Measurements from ENCODE around the gene CTNNB1. TPM values are rescaled to one million over a fixed set of nuclear protein-coding genes. Genes with fewer than 3 reads are reported as not detected.
A peak's percentile ranks its signal among the peaks of the same experiment; 100 is the strongest.

The CTNNB1 gene
- total RNA-seq, 1 experiment from 2014 or later: 186 TPM

DNA sequence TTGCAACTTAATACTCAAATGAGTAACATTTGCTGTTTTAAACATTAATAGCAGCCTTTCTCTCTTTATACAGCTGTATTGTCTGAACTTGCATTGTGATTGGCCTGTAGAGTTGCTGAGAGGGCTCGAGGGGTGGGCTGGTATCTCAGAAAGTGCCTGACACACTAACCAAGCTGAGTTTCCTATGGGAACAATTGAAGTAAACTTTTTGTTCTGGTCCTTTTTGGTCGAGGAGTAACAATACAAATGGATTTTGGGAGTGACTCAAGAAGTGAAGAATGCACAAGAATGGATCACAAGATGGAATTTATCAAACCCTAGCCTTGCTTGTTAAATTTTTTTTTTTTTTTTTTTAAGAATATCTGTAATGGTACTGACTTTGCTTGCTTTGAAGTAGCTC lies 40.3 kb downstream of the CTNNB1 start:
- no peaks in the 10 kb centered on the region for H3K4me1 ChIP-seq (ENCODE audit: control insufficient read depth, insufficient read depth, low read length)
- no peak overlapping the region for H3K27ac ChIP-seq (ENCODE audit: low read length)
- no peaks in the 10 kb centered on the region for H3K27me3 ChIP-seq (ENCODE audit: control insufficient read depth, insufficient read depth, low read length)
- CTCF ChIA-PET: no interaction called here
- H3K36me3 ChIP-seq (ENCODE audit: control insufficient read depth, insufficient read depth, low read length): peaks cover 19% of the 10 kb centered on the region
- no peaks in the 10 kb centered on the region for H3K9me3 ChIP-seq (ENCODE audit: control insufficient read depth, insufficient read depth, low read depth, low read length)
- ATAC-seq (no peak), DNase-seq (ENCODE audit: low read depth, low spot score) (no peak)
- BruUV-seq (replicated peaks): TSS peak; percentile 55
- no peak for TF ChIP-seq POLR2AphosphoS5 (IDR thresholded peaks at IDR 0.05; ENCODE audit: low read depth, low read length)
- TF ChIP-seq, protein P1, sequence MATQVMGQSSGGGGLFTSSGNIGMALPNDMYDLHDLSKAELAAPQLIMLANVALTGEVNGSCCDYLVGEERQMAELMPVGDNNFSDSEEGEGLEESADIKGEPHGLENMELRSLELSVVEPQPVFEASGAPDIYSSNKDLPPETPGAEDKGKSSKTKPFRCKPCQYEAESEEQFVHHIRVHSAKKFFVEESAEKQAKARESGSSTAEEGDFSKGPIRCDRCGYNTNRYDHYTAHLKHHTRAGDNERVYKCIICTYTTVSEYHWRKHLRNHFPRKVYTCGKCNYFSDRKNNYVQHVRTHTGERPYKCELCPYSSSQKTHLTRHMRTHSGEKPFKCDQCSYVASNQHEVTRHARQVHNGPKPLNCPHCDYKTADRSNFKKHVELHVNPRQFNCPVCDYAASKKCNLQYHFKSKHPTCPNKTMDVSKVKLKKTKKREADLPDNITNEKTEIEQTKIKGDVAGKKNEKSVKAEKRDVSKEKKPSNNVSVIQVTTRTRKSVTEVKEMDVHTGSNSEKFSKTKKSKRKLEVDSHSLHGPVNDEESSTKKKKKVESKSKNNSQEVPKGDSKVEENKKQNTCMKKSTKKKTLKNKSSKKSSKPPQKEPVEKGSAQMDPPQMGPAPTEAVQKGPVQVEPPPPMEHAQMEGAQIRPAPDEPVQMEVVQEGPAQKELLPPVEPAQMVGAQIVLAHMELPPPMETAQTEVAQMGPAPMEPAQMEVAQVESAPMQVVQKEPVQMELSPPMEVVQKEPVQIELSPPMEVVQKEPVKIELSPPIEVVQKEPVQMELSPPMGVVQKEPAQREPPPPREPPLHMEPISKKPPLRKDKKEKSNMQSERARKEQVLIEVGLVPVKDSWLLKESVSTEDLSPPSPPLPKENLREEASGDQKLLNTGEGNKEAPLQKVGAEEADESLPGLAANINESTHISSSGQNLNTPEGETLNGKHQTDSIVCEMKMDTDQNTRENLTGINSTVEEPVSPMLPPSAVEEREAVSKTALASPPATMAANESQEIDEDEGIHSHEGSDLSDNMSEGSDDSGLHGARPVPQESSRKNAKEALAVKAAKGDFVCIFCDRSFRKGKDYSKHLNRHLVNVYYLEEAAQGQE (IDR thresholded peaks at IDR 0.05; ENCODE audit: insufficient read depth in 1 of 2, low read depth in 2 of 2, low read length in 1 of 2): no peak
- TF ChIP-seq, protein P2, sequence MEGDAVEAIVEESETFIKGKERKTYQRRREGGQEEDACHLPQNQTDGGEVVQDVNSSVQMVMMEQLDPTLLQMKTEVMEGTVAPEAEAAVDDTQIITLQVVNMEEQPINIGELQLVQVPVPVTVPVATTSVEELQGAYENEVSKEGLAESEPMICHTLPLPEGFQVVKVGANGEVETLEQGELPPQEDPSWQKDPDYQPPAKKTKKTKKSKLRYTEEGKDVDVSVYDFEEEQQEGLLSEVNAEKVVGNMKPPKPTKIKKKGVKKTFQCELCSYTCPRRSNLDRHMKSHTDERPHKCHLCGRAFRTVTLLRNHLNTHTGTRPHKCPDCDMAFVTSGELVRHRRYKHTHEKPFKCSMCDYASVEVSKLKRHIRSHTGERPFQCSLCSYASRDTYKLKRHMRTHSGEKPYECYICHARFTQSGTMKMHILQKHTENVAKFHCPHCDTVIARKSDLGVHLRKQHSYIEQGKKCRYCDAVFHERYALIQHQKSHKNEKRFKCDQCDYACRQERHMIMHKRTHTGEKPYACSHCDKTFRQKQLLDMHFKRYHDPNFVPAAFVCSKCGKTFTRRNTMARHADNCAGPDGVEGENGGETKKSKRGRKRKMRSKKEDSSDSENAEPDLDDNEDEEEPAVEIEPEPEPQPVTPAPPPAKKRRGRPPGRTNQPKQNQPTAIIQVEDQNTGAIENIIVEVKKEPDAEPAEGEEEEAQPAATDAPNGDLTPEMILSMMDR (IDR thresholded peaks at IDR 0.05): no peak
- no peak for TF ChIP-seq TCF7L2 (IDR thresholded peaks at IDR 0.05; ENCODE audit: low read depth, low read length)
- TF ChIP-seq SIN3A (IDR thresholded peaks at IDR 0.05; ENCODE audit: borderline replicate concordance, insufficient read depth, low read depth, low read length): no peak
- in situ Hi-C loops (cut with HindIII; ENCODE audit: low pct_unique_long_range_greater_than_20kb, low sequenced_read_pairs): no loop called here
- no peak overlapping the region for H3K4me3 ChIP-seq (ENCODE audit: low read depth in 2 of 2, low read length in 2 of 2)
- POLR2A ChIA-PET: interaction anchor here (0.6 kb wide), 2 partner anchors 12 to 20 kb away, joined by 3 to 4 read pairs; no protein-coding TSS in a partner anchor
- intact Hi-C loops (cut with micrococcal nuclease; ENCODE audit: unreplicated experiment): no loop called here

DNA sequence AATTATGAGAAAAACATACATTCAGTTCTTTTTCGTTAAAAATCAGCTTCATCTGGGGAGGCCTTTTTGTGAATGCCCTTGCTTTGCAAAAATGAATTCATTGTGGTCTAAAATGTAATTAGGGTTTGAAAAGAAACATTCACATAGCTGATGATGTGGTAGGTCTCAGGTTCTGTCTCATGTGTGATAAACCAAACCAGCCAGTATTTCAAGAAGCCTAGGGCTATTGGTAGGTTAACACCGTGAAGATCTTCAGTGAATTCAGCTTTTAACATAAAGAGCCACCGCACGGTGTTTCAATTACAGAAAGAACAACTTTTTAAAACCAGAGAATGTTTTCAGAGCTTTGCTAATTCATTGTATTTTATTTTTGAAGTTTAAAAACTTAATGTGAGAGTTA lies 41.9 kb downstream of the CTNNB1 start:
- BruUV-seq (replicated peaks): no TSS peak
- no peak for ATAC-seq
- no peaks in the 10 kb centered on the region for H3K27me3 ChIP-seq (ENCODE audit: control insufficient read depth, insufficient read depth, low read length)
- intact Hi-C loops (cut with micrococcal nuclease; ENCODE audit: unreplicated experiment): no loop called here
- in situ Hi-C loops (cut with HindIII; ENCODE audit: low pct_unique_long_range_greater_than_20kb, low sequenced_read_pairs): no loop called here
- DNase-seq (ENCODE audit: low read depth, low spot score): no peak
- no peaks in the 10 kb centered on the region for H3K4me1 ChIP-seq (ENCODE audit: control insufficient read depth, insufficient read depth, low read length)
- POLR2A ChIA-PET: no interaction called here
- H3K27ac ChIP-seq (ENCODE audit: low read length): no peak overlapping the region
- CTCF ChIA-PET: no interaction called here
- H3K36me3 ChIP-seq (ENCODE audit: control insufficient read depth, insufficient read depth, low read length): peaks cover 16% of the 10 kb centered on the region
- H3K9me3 ChIP-seq (ENCODE audit: control insufficient read depth, insufficient read depth, low read depth, low read length): no peaks in the 10 kb centered on the region
- no peak overlapping the region for H3K4me3 ChIP-seq (ENCODE audit: low read depth in 2 of 2, low read length in 2 of 2)
- TF ChIP-seq, protein P1 (IDR thresholded peaks at IDR 0.05; ENCODE audit: insufficient read depth in 1 of 2, low read depth in 2 of 2, low read length in 1 of 2): no peak
- TF ChIP-seq POLR2AphosphoS5 (IDR thresholded peaks at IDR 0.05; ENCODE audit: low read depth, low read length) (no peak), TCF7L2 (IDR thresholded peaks at IDR 0.05; ENCODE audit: low read depth, low read length) (no peak), SIN3A (IDR thresholded peaks at IDR 0.05; ENCODE audit: borderline replicate concordance, insufficient read depth, low read depth, low read length) (no peak)
- TF ChIP-seq, protein P2 (IDR thresholded peaks at IDR 0.05): no peak
